ENCODE results near the gene CRYBG1.

DNA sequence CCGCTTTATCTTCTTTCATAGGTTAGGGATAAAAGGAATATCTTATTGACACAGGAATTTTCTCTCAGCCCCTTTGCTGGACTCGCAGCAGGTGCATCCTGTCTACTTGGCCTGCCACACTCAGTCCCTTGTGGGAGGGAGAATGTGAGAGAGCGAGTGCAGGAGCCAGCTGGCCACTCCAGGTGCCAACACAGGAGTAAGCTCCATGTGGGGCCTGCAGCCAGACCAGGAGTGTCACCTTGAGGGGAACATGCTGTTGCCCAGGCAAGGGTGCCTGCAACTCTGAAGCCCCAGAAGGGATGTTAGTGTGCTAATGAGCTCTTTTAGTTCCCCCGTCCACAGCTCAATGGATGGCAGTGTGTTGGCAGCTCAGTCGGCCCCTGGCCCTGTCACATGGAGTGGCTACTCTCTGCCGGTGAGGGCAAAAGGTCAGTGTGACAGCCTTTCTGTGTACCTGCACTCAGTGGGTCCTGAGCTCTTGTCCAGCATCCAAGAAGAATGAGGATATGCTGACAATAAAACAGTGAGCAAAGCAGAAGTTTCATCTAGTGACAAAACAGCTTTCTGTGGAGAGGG, 57.1 kb downstream of the CRYBG1 start:
- TF ChIP-seq GABPA (IDR thresholded peaks at IDR 0.05; ENCODE audit: low read depth) (no peak), POLR2AphosphoS5 (IDR thresholded peaks at IDR 0.05; ENCODE audit: low read depth) (no peak)
- TF ChIP-seq, protein P1, sequence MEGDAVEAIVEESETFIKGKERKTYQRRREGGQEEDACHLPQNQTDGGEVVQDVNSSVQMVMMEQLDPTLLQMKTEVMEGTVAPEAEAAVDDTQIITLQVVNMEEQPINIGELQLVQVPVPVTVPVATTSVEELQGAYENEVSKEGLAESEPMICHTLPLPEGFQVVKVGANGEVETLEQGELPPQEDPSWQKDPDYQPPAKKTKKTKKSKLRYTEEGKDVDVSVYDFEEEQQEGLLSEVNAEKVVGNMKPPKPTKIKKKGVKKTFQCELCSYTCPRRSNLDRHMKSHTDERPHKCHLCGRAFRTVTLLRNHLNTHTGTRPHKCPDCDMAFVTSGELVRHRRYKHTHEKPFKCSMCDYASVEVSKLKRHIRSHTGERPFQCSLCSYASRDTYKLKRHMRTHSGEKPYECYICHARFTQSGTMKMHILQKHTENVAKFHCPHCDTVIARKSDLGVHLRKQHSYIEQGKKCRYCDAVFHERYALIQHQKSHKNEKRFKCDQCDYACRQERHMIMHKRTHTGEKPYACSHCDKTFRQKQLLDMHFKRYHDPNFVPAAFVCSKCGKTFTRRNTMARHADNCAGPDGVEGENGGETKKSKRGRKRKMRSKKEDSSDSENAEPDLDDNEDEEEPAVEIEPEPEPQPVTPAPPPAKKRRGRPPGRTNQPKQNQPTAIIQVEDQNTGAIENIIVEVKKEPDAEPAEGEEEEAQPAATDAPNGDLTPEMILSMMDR (IDR thresholded peaks at IDR 0.05; ENCODE audit: insufficient read depth, low read length), result no peak
- TF ChIP-seq, protein P2, sequence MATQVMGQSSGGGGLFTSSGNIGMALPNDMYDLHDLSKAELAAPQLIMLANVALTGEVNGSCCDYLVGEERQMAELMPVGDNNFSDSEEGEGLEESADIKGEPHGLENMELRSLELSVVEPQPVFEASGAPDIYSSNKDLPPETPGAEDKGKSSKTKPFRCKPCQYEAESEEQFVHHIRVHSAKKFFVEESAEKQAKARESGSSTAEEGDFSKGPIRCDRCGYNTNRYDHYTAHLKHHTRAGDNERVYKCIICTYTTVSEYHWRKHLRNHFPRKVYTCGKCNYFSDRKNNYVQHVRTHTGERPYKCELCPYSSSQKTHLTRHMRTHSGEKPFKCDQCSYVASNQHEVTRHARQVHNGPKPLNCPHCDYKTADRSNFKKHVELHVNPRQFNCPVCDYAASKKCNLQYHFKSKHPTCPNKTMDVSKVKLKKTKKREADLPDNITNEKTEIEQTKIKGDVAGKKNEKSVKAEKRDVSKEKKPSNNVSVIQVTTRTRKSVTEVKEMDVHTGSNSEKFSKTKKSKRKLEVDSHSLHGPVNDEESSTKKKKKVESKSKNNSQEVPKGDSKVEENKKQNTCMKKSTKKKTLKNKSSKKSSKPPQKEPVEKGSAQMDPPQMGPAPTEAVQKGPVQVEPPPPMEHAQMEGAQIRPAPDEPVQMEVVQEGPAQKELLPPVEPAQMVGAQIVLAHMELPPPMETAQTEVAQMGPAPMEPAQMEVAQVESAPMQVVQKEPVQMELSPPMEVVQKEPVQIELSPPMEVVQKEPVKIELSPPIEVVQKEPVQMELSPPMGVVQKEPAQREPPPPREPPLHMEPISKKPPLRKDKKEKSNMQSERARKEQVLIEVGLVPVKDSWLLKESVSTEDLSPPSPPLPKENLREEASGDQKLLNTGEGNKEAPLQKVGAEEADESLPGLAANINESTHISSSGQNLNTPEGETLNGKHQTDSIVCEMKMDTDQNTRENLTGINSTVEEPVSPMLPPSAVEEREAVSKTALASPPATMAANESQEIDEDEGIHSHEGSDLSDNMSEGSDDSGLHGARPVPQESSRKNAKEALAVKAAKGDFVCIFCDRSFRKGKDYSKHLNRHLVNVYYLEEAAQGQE (IDR thresholded peaks at IDR 0.05; ENCODE audit: insufficient replicate concordance, low read depth), result no peak
